ENCODE data around the gene C2CD3.

DNA sequence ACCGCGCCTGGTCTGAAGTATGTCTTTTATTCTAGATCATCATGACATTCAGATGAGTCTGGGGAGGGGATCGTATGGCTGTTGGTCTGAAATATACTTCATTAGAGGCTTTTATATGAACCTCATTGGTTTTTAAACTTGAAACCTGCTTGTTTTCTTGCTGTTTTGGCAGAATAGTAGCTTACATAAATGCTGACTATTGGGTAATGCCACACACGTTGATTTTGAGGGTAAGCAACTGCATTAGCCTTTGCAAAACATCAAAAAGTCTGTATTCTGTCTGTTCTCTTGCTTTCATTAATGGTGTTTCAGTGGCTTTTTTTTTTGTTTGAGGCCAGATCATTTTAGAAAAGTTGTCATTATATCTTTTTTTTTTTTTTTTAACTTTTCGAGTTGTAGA, 14.5 kb upstream of the C2CD3 start:
- TF ChIP-seq, protein P1, sequence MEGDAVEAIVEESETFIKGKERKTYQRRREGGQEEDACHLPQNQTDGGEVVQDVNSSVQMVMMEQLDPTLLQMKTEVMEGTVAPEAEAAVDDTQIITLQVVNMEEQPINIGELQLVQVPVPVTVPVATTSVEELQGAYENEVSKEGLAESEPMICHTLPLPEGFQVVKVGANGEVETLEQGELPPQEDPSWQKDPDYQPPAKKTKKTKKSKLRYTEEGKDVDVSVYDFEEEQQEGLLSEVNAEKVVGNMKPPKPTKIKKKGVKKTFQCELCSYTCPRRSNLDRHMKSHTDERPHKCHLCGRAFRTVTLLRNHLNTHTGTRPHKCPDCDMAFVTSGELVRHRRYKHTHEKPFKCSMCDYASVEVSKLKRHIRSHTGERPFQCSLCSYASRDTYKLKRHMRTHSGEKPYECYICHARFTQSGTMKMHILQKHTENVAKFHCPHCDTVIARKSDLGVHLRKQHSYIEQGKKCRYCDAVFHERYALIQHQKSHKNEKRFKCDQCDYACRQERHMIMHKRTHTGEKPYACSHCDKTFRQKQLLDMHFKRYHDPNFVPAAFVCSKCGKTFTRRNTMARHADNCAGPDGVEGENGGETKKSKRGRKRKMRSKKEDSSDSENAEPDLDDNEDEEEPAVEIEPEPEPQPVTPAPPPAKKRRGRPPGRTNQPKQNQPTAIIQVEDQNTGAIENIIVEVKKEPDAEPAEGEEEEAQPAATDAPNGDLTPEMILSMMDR (conservative IDR thresholded peaks at IDR 0.05 in 1 of 2, IDR thresholded peaks at IDR 0.05 in 1 of 2; ENCODE audit: low read depth in 1 of 2, low read length in 2 of 2) = no peak
- no peak for TF ChIP-seq EZH2 (IDR thresholded peaks at IDR 0.05; ENCODE audit: low read length, missing control alignments)
